Activated T-cell treated with anti-CD3 and anti-CD28 coated beads, Interleukin-2, amount 50 U/mL, for 48 hours (primary cell): Measurements from ENCODE around the gene LPP.
"Not testable (repeated sequence)": the region's sequence is repeated elsewhere in the genome, so short reads cannot be mapped to it uniquely, and the experiment has no call there.

ENCODE experiments used
- DNase-seq, 2 experiments: peaks; one replicate each; pipeline ENCODE4 v3.0.0-alpha.2; 2020

The LPP gene, protein sequence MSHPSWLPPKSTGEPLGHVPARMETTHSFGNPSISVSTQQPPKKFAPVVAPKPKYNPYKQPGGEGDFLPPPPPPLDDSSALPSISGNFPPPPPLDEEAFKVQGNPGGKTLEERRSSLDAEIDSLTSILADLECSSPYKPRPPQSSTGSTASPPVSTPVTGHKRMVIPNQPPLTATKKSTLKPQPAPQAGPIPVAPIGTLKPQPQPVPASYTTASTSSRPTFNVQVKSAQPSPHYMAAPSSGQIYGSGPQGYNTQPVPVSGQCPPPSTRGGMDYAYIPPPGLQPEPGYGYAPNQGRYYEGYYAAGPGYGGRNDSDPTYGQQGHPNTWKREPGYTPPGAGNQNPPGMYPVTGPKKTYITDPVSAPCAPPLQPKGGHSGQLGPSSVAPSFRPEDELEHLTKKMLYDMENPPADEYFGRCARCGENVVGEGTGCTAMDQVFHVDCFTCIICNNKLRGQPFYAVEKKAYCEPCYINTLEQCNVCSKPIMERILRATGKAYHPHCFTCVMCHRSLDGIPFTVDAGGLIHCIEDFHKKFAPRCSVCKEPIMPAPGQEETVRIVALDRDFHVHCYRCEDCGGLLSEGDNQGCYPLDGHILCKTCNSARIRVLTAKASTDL

DNA sequence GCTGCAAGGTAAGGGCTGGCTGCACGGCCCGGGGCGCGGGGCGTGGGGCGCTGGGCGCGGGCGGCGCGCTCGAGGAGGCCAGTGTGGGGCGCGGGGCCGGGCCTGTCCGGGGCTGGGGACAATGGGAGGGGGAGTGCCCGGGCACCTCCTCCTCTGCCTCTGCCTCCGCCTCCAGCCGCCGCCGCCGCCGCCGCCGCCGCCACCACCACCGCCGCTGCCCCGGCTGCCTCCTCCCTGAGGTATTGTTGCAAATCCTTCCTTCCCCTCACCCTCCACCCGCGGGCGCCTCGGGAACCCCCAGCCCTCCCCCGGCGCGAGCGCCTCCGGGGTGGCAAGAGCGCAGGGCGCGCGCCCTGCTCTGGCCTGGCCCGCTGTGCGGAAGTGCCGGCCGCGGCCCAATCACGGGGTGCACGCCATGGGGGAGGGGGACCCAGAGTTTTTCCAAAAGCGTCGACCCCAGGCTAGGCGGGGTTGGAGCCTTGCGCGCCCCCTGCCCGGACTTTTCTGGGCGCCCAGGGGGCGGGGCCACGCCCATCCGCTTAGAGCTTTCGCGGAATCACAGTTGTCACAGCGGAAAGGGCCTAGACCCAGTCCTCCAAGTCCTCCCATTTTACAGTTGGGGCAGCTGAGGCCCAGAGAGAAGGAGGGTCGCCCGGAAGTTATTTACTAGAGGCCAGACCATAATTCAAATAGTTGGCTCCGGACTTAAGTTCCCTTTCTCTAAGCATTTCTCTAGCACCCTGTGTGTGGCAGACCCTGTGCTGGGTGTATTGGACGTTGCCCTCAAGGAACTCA lies at the start of gene LPP:
Gene LPP, plus strand, starts transcription at position 144 of the 795 bp plus-strand sequence. CDS start 251,964 bp downstream, outside the sequence.
- DNase-seq = peak; percentile 87 to 89

DNA sequence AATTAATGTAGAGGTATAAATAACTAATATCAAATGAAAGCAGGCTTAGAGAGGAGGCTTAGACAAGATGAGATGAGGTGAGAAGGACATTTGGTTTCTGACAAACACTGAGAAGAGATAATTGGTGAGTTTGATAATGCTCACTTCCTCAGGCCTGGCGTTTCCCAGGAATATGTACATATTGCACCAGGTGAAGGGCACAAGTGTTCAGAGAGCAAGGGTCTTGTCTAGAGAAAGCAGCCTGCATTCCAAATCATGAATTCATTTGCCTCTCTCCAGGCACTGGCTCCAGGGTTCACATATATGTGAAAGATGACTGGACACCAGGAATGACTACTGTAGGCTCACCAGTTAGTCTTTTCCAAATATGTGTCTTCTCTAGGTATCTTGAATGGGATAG lies 48.0 kb upstream of the LPP start:
- no peak for DNase-seq

DNA sequence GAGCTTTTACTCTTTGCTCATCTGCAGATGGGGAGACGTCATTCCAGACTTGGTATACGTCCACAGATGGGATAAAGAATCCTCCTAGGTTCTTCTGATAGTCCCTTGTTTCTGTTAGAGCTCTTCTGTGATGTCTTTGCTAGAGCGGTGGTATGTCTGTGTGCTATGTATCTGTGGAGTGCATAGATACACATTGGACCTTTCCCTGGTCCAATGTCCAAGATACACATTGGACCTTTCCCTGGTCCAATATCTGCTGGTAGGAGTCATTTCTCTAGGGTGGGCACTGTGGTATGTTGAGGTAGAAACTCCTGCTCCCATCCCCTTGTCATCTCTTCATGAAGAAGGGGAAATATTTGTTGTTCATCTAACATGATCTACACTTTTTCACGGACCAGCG lies 47.5 kb upstream of the LPP start:
- DNase-seq = no peak

DNA sequence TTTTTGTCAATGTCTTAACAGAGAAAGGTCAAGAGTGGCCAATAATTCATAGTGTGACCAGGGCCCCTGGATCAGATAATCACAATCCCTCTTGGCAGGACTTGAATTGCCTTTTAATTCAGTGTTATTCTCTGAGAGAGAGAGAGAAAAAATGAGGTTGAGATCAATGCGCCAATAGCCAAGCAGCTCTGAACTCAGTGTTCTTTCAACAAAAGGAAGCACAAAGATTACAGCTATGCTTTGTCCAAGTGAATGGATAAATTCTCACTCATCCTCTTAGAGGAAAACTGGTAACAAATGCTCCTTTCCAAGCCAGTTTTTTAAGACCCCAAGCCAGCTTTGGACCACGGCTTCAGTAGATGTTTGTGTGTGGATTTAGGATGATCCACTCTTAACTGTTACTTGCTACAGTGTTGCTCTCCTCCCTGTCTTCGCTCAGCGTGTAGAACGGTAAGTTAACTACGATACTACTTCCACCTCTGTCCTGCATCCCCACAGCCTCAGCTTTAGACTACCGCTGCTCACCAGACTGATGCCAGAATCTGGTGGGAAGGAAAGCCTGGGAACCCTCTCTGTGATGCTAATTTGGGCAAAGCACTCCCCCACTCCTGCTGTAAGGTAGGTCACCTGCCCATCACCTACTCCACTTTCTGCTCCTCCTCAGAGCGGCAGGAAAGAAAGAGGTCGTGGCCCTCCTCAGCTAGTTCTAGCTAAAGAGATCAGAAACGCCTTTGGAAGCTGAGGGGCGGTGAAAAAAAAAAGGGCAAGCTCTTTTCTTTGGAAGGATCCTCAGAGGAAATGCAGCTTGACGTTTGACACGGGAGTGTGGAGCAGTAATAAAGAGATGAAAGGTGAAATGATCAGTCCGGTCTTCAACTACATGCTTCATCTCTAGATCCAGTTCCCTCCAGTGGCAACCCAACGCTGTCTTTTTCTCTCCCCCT lies 46.8 kb upstream of the LPP start:
- DNase-seq = no peak

DNA sequence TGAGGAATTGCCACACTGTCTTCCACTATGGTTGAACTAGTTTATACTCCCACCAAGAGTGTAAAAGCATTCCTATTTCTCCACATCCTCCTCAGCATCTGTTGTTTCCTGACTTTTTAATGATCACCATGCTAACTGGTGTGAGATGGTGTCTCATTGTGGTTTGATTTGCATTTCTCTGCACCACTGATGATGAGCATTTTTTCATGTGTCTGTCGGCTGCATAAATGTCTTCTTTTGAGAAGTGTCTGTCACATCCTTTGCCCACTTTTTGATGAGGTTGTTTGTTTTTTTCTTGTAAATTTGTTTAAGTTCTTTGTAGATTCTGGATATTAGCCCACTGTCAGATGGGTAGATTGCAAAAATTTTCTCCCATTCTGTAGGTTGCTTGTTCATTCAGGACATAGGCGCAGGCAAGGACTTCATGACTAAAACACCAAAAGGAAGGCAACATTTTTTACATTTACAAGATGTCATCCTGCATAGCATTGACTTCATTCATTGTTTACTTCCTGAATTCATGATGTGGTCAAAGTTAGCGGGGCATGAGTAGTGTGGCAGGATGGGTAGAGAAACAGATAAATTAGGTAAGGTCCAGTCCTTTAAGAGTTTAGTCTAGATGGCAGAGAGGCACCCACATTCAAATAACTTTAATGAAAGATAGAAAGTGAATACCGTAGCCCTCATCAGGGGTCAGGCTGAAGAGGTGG lies 45.1 kb upstream of the LPP start:
- no peak for DNase-seq

DNA sequence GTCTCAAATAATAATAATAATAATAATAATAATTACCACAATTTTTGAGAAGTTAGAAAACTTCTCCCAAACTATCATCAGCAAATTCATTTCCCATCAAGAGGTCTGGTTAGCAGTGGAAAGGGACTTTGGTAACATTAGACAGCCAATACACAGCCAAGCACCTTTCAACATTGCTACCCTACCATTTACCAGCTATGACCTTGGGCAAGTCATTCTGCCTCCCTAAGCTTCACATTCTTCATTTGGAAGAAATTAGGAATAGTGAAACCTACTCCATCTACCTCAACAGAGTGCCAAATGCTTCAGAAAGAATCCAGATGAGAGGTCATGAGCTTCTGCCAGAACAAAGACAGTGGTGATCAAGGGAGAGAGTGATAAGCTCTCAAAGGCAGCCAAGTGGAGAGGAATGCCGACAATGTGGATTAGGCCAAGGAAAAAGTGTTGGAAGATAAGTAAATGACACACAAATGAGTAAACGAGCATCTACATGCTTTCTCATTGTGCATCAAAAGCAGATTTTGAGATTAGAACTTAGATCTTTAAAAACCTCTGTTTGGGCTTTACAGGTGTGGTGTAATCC lies 42.9 kb upstream of the LPP start:
- no peak for DNase-seq

DNA sequence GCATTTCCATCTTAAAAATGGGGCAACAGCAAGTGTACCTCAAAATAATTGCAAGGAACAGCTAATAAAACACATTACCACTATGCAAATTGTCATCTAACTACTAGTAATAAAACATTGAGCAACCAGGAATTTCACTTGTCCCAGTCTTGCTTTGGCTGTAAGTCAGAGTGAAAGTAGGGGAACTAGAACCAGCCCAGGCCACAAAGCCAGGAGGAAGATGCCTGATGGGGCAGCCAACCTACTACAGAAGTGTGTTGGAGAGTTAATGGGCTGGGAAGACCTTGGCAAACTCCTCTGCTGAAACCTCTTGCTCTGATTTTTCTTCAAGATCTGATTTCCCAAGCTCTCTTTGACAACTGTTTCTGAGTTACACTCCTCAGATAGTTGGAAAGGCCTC lies 40.2 kb upstream of the LPP start:
- no peak for DNase-seq

DNA sequence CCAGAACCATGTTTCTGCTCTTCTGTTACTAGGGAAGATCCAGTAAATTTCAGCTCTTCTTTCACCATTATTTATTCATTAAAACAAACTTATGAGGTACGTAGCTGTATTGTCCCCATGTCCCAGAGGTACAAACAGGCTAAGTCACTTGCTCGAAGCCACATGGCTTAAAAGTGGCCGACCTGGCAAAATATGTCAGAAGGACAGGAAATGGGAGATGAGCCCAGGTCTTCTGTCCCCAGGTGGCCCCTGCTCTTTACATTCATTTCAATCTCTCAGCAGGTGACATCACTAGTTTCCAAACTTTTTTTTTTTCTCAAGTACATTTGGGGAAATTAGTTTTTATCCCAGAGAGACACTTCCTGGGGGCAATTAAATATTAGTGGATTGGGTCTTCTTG lies 34.1 kb upstream of the LPP start:
- no peak for DNase-seq

DNA sequence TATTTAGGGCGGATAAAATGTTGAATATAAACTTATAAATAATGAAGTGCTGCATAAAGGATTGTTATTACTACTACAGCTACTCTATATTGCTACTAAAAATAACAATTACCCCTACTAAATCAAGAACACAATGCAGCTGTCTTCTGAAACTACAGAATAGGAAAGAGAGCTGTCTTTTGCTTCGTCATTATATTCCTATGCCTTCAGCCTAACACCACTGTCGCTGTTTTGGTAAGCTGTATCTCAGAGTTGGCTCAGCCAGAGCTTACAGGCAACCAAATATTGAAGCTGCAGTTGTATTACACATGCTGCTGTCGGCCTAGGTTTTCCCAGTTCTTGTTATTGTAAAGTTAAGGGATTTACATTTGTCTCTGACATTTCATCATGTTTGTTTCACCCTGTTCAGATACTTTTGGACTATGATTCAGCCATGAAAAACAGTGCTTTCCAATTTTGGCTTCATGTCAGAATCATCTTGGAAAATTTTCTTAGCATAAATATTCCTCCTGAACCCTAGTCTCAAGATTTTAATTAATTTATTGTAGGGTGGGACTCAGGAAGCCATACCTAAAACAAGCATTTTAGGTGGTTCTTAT lies 31.3 kb upstream of the LPP start:
- no peak for DNase-seq

DNA sequence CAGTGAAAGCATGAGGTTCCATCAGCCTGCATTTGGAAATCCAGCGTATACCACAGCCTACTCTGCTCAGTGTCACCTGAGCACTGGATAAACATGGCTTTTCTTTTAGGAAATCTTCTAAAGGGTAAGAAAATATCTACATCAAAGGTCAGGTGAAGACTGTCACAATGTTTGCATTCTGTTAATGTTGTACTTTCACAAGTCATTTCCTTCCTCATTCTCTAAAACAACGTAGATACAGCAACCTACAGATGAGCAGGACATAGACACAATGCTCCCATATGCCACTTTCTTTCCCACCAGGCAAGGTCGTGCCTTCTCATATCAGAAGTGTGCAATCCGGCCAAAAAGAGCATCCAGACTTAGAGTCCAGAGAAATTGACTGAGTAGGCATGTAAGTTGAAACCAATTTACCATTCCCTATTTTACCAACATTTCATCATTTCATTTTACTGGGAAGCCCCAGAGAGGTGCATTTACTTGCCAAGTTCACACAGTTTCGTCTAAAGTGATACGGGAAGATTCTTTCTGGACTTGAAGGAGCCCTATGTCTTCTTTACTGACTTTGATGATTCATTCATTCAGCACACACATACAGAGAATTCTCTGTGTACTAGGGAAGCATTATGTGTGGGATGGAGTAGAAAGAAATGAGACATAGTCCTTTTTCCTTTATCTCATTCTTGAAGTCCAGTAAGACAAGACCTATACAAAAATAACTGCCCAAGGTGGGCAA lies 30.6 kb upstream of the LPP start:
- DNase-seq = no peak

DNA sequence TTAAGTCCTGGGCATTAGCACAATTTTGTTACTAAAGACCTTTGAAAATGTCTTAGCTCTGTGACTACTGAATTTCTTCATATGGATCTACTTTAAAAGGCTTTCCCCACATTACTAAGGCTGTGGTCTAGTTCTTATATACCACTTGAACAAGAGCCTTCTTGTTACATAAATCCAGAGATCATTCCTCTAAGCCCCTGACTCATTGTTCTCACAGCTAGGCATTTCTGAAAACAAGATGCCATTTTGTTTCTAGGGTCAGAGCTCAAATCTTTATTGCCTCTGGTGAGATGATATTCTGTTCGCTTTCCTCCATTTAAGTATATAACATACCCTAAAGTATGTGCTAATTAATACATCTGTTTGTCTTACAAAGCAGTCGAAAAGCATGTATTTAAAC lies 29.8 kb upstream of the LPP start:
- DNase-seq = no peak

DNA sequence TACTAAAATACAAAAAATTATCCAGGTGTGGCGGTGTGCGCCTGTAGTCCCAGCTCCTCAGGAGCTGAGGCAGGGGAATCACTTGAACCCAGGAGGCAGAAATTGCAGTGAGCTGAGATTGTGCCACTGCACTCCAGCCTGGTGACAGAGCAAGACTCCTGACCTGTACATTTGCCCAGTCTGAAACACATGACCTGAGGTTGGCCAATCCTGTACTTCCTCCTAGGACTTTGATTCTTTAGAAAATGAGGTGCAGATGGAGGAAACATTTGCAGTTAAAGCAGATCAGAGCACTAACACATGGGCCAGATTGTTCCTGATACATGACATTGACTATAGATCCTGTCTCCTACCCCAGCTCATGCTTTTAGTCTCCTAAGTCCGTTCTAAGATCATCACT lies 28.9 kb upstream of the LPP start:
- no peak for DNase-seq

DNA sequence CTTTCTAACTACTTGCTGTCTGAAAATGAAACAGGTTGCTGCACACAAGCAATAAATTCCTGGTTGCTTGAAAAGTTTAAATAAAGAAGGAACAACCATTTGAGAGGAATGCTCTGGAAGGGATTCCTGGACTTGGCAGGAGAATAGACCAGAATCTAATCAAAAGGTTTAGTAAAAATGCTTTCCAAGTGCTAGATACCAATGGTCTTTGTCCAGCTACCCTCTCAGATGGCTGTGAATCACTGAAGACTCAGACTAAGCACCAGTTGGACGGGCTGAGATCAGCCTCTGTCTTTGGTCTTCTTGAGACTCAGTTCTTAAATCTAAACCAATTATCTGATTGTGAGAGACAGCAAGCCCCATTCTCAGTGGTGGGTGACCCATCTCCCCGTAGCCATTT lies 27.7 kb upstream of the LPP start:
- DNase-seq = no peak

DNA sequence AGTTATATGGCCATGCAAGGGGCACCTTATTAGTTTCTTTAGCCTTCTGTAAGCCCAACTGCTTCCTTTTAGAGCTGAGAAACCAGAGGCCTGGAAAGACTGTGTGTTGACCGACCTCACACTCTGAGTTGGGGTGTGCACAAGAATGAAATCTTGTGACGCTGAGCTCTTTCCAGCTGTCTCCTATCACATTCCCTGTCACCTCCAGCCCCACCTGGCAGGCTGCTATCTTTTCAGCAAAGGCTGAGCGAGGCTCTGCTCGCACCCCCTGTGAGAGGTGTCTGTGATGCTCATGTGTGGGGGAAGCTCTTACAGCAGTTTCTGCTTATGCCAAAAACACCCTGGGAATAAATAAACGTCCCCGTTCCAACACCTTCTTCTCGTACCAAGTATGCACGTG lies 27.0 kb upstream of the LPP start:
- no peak for DNase-seq

DNA sequence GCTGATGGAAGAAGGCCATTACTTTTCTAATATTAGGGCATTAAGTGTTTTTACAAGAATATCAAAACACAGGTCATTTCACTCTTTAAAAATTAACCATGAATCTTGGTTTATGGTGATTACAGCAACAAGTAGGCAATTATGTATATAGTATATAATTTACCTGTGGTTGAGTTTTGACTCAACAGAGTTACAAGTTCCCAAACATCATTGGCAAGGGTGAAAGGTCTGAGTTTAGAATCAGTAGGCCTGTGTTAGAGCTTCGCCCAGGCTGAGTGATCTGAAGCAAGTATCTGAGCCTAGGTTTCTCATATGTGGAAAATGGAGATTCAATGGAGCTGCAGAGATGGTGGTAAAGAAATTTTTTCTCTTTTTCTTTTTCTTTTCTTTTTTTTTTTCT lies 25.1 kb upstream of the LPP start:
- DNase-seq = no peak

DNA sequence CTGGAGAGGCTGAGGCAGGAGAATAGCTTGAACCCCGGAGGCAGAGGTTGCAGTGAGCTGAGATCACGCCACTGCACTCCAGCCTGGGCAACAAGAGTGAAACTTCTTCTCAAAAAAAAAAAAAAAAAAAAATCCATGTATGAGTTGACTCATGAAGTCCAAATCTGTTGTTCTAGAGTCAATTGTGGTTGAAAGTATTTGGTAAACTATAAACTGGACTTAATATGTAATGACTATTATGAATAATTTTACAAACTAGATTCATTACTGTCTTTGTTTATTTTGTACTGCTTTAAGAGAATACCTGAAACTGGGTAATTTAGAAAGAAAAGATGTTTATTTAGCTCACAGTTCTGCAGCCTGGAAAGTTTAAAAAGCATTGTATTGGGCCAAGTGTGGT lies 22.9 kb upstream of the LPP start:
- DNase-seq = not testable (repeated sequence)

DNA sequence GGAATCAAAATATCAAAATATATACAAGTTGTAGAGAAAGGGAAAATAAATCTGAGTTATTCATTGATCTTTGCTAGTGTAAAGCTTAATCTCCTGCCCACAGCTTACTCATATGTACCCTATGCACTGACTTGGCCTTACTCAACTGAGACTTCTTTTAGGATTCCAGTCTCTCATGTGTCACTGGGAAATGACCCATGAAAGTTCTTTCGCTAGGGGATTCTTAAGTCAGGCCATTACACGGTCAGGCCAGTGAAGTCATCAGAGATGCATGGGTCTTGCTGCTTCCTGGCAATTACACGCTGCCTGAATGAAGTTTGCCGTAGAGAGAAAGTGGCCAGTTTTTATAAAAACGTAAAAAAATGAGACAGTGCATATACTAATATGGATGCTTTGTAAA lies 20.7 kb upstream of the LPP start:
- DNase-seq = no peak

DNA sequence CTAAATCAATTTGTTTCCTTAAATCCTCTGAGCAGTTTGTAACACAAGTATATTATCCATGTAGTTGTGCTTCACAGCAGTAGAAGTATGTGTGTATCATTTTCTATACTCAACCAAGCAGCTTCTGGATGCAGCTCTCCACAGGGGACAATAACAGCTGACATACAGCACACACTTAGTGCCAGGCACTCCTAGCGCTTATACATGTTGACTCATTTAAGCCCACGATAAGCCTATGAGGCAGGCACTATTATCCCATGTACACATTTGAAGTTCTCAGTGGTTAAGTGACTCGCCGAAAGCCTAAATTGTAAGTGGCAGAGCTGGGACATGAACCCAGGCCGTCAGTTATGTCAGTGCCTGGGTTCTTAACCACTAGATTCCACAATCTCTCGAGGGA lies 20.3 kb upstream of the LPP start:
- DNase-seq = peak; percentile 34 to 40

DNA sequence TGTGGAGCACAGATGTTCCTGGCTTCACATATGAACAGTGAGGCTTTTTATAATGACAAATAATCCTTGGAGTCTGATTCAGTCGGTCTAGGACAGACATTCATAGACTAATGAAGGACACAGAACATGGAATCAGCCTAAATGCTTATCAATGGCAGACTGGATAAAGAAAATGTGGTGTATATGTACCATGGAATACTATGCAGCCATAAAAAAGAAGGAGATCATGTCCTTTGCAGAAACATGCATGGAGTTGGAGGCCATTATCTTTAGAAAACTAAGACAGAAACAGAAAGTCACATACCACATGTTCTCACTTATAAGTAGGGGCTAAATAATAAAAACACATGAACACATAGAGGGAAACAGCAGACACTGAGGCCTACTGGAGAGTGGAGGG lies 19.9 kb upstream of the LPP start:
- no peak for DNase-seq

DNA sequence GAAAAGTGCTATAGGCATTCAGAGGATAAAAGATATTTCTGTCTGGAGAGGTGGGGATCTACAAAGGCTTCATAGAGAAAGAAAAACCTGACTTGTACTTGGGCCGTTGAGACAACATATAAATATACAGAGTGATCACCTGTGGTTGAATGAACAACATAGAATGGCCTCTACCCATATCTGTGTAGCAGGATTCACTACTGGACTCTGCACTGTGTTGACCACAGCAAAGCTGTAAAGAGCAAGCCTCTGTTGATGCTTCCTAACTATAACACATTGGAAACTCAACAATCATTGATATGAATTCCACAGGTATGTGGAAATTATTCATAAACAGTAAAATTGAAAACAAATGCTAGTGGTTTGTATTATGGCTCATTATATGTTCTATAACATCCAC lies 19.1 kb upstream of the LPP start:
- no peak for DNase-seq

DNA sequence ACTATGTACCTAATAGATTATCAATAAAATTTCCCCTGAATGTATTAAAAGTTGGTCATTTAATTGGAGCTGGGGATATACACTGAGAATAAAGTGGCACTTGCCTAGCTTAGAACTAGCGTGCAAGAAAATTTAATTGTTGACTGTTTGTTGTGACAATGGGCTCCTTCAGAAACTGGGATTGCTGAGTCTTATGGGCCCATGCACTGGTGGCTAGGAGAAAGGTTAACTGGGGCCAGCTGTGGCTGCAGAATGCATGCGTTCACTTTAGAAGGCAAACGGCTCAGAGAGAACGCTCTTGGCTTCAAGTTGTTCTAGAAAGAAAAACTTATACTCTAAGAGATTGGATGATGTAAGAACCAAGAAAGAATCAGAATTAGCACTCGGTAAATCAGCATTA lies 18.7 kb upstream of the LPP start:
- DNase-seq = no peak
